ENCODE measurements around the gene TSKU. TPM values are rescaled to one million over a fixed set of nuclear protein-coding genes. Genes with fewer than 3 reads are reported as not detected.
A peak's percentile ranks its signal among the peaks of the same experiment; 100 is the strongest.

The TSKU gene
- polyA plus RNA-seq, 1 donor from 2014 or later, result not detected

DNA sequence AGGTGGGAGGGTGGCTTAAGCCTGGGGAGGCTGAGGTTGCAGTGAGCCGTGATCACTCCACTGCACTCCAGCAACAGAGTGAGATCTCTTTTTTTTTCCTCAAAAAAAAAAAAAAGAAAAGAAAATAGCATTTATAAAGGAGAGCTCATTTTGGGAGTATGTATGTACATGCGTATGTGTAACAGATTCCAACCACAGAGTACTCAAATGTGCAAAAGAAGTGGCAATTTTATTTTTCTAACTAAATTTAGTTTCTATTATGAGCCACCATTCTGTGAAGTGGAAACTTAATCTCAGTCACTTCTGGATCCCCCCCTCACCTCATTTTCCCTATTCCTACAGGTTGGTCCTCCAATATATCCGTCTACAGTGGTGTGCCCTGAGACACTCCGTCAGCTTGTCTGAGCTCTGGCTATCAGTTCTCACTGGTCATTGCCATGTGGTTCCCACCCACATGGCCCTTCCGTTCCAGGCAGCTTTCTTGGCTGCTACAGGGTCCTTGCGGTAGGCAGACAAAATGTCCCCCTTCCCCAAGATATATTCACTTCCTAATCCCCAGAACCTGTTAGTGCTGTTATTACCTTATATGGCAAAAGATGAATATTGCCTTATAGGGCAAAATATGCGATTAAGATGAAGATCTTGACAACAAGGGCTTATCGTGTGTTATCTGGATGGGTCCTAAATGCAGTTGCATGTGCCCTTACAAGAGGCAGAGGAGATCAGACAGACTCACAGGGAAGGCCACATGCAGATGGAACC lies 35.8 kb upstream of the TSKU start:
- Mint-ChIP-seq H3K4me1 (no peaks in the 10 kb centered on the region), H3K27me3 (no peaks in the 10 kb centered on the region), H3K36me3 (no peaks in the 10 kb centered on the region), H3K9me3 (no peaks in the 10 kb centered on the region), H3K4me3 (no peak overlapping the region), H3K27ac (no peak overlapping the region)

DNA sequence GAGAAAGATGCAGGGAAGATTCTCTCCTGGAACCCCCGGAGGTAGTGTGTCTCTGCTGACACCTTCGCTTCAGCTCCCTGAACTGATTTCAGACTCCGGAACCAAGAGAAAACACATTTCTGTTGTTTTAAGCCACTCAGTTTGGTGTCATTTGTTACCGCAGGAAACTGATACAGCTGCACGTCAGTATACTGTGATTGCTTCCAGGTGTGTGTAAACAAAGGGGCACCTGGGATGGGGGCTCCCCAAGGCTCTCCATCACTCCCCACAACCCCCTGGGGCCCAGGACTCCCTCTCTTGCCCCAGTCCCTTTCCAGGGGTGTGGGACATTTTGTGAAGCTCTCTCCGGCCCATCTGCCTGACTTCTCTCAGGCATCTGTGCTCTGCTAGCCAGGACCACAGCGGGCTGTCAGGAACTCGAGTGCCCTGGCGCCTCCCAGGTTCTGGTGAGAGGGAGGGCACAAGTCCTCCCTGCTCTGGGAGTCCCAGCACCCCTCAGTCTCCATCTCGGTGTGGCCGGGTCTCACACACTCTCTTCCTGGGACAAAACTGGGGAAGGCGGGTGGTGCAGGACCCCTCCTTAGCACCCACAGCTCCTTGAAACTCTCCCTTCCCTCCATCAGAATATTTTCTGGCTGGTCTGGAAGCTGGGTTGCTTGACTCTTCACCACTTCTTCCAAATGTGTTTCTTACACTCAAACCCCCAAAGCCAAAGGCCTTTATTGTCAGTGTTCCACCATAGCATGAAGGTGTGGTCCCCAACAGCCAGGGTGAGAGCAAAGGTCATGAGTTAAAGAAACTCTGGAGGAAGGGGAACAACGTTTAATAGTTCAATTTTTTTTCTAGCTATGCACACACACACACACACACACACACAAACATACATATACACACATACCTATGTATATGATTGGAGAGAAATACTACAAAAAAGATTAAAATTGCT lies 35.0 kb upstream of the TSKU start:
- no peak overlapping the region for H3K4me3 Mint-ChIP-seq
- no peak overlapping the region for H3K27ac Mint-ChIP-seq
- H3K27me3 Mint-ChIP-seq, result no peaks in the 10 kb centered on the region
- H3K9me3 Mint-ChIP-seq, result no peaks in the 10 kb centered on the region
- no peaks in the 10 kb centered on the region for H3K36me3 Mint-ChIP-seq
- no peaks in the 10 kb centered on the region for H3K4me1 Mint-ChIP-seq

DNA sequence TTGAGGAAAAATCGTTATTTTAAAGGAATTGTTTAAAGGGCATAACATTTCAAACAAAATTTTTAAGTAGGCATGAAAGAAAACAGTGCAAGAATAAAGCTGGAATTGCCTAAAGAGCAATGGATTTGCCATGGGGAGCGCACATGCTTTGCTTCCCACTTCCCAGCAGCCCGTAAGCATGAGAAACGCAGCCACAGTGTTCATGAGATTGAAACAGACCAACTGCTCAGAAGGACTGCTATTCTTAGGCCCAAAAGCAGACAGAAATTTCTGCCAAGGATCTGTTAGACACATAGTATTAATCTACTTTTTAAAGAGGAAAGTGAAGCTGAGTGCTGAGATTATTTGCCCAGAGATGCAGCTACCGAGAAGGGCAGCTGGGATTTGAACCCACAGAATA lies 34.2 kb upstream of the TSKU start:
- no peaks in the 10 kb centered on the region for H3K27me3 Mint-ChIP-seq
- H3K9me3 Mint-ChIP-seq, result no peaks in the 10 kb centered on the region
- no peak overlapping the region for H3K27ac Mint-ChIP-seq
- H3K4me3 Mint-ChIP-seq, result no peak overlapping the region
- no peaks in the 10 kb centered on the region for H3K4me1 Mint-ChIP-seq
- H3K36me3 Mint-ChIP-seq, result no peaks in the 10 kb centered on the region

DNA sequence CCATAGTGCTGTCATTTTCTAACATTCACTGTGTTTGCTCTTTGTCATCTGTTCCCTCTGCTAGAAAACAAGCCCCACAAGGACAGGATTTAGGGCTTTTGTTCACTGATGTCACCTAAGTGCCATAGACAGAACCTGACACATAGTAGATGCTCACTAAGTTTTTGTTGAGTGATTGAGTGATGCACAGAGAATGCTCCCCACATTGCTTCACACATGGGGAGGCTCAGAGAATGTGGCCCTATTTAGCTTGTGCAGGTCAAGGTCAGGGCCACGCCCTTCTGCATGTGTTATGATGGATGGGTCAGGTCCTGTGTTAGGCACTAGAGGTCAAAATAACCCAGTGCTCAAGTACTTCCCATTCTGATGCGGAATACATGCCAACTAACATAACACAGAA lies 33.1 kb upstream of the TSKU start:
- H3K4me3 Mint-ChIP-seq, result no peak overlapping the region
- no peaks in the 10 kb centered on the region for H3K4me1 Mint-ChIP-seq
- no peak overlapping the region for H3K27ac Mint-ChIP-seq
- no peaks in the 10 kb centered on the region for H3K9me3 Mint-ChIP-seq
- H3K36me3 Mint-ChIP-seq, result no peaks in the 10 kb centered on the region
- no peaks in the 10 kb centered on the region for H3K27me3 Mint-ChIP-seq

DNA sequence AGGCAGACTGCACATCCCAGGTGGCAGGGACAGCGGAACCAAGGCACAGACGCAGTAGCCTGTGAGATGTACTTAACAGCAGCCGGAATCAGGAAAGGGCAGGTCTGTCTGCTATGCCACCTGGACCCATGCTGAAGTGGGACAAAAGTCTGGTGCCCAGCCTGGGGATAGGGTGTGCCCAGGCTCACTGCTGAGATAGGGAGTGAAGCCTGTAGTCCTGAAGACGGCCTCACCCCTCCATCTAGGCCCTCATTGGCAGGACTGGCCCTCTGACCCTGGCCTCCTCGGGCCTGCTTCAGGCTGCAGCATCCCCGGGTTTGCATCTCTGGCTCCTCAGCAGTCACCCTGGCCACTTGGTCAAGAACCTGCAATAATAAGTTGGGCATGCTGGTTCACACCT lies 32.4 kb upstream of the TSKU start:
- no peaks in the 10 kb centered on the region for H3K27me3 Mint-ChIP-seq
- H3K9me3 Mint-ChIP-seq, result no peaks in the 10 kb centered on the region
- no peaks in the 10 kb centered on the region for H3K4me1 Mint-ChIP-seq
- H3K36me3 Mint-ChIP-seq, result no peaks in the 10 kb centered on the region
- H3K4me3 Mint-ChIP-seq, result no peak overlapping the region
- no peak overlapping the region for H3K27ac Mint-ChIP-seq

DNA sequence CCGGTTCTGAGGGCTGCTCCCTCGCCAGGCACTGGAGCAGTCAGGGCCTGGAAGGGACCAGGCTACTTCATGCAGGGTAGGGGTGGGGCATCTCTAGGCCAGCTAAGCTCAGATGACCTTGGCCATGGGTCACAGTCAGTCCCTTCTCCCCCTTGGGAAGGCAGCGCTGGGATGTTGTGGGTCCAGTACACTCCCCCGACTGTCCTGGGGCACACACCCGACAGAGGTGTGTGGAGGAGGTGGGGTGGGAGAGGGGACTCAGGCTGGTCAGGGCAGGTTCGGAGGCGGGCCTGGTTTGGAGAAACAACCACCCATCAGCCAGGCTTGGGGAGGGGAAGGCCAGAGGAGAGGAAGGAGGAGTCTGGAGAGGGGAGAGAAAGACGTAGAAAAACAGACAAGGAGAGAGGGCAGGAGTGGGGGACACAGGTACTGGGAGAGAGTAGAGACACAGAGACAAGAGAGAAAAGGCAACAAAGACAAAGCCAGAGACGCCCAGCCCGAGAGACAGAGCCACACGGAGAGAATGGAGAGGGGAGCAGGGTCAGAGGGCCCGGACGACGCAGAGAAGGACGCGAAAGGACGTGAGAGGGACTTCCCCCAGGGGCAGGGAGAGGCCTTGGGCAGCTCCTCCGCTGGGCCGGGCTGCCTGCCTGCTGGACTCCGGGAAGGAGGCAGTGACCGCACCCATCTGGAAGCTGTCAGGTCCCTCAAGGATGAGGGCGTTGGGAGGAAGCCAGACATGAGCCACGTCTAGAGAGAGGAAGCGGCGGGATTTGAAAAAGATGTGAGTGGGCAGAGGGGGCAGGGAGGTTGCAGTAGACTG lies 30.6 kb upstream of the TSKU start:
- Mint-ChIP-seq H3K4me1 (no peaks in the 10 kb centered on the region), H3K4me3 (no peak overlapping the region), H3K27ac (no peak overlapping the region), H3K36me3 (no peaks in the 10 kb centered on the region), H3K27me3 (no peaks in the 10 kb centered on the region), H3K9me3 (peaks cover 0 to 2% (median 0%) of the 10 kb centered on the region in 3 donors)

DNA sequence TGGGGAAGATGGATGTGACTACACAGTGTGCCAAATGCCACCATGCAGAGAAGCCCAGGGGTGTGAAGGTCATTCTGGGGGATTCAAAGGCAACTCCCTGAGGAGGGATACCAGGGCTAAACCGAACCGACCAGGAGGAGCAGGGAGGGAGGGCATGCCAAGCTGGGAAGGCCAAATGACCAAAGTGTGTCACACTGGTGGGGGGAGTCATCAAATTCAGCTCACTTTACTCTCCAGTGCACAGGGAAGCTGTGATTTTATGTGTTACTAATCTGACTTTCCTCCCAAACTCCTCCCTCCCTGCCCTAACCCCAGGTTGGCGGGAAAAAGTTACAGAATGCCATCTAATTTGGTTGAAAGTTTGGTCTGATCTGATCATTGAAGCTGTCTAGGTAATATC lies 29.7 kb upstream of the TSKU start:
- Mint-ChIP-seq H3K9me3 (peaks cover 0 to 2% (median 0%) of the 10 kb centered on the region in 3 donors), H3K36me3 (no peaks in the 10 kb centered on the region), H3K27me3 (no peaks in the 10 kb centered on the region), H3K4me3 (no peak overlapping the region), H3K4me1 (no peaks in the 10 kb centered on the region), H3K27ac (no peak overlapping the region)

DNA sequence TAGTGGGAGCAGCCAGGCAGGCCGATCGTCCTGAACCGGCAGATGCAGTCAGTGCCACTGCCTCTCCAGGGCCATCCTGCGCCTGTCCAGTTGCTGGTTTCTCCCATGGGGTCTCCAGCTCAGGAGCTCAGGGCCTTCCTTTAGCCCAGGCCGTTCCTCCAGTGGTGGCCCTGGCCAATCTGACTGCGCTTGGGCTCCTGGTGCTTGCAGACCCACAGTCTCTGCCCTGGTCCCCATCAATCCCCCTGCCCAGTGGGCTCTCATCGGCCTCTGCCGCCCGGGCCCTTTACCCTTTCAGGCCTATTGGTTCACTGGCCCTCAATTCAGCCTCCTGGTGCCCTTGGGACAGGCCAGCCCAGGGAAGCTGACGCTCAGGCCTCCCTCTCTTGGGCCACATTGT lies 29.2 kb upstream of the TSKU start:
- Mint-ChIP-seq H3K36me3 (no peaks in the 10 kb centered on the region), H3K9me3 (peaks cover 0 to 2% (median 0%) of the 10 kb centered on the region in 3 donors), H3K4me3 (no peak overlapping the region), H3K27me3 (no peaks in the 10 kb centered on the region), H3K27ac (no peak overlapping the region), H3K4me1 (no peaks in the 10 kb centered on the region)

DNA sequence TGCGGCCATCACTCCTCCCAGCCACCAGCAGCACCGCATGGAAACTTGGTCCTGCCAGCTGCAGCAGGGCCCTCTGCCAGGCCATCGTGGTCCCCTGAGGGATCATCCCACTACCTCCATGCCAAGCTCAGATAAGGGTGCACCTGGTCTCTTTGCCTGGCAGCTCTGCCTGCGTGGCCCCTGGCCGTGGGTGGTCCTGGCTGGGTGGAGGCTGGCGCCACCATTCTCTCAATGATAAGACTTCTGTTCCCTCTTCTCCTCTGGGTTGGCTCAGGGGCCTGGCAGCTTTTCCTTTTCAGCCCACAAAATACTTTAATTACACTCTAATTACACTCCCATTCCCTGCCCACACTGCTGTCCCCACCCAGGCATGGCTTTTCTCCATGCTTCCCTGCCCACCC lies 26.8 kb upstream of the TSKU start:
- Mint-ChIP-seq H3K4me1 (no peaks in the 10 kb centered on the region), H3K36me3 (no peaks in the 10 kb centered on the region), H3K4me3 (no peak overlapping the region), H3K9me3 (peaks cover 0 to 2% (median 0%) of the 10 kb centered on the region in 3 donors), H3K27me3 (no peaks in the 10 kb centered on the region), H3K27ac (no peak overlapping the region)

DNA sequence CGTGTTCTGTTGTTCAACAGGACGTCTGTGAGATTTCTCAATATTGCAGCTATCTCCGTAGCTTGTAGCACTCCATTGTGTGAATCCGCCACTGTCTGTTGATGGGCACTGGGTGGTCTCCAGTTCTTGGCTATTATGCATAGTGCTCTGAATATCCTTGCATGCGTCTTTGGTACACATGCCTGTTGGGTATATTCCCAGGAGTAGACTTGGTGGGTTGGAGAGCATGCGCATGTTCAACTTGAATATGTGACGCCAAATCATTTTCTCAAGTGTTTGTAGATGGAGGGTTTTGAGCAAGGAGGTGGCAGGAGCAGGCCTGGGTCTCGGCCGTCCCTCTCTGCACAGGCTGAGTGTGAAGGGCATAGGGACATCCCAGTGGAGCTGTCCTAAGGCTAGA lies 24.8 kb upstream of the TSKU start:
- no peaks in the 10 kb centered on the region for H3K27me3 Mint-ChIP-seq
- H3K27ac Mint-ChIP-seq, result no peak overlapping the region
- H3K4me1 Mint-ChIP-seq, result no peaks in the 10 kb centered on the region
- no peak overlapping the region for H3K4me3 Mint-ChIP-seq
- no peaks in the 10 kb centered on the region for H3K36me3 Mint-ChIP-seq
- peaks cover 0 to 2% (median 0%) of the 10 kb centered on the region in 3 donors for H3K9me3 Mint-ChIP-seq

DNA sequence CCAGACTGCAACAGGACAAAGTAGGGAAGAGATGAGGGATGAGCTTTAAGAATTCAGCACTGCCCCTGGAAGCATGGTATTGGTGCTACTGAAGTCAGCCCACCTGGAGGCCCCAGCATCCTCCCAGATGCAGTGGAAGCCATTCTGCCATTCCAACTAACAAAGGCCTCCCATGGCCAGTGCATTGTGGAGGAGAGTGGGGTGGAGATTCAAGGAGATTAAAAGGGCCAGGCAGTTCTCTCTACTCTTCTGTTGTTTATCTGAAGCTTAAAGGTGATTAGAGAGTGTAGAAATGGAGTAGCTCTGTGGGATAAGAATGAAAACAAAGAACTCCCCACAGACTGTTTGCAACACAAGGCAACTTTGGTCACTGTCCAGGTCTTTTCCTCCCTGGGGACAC lies 24.1 kb upstream of the TSKU start:
- Mint-ChIP-seq H3K4me1 (no peaks in the 10 kb centered on the region), H3K36me3 (no peaks in the 10 kb centered on the region), H3K9me3 (peaks cover 0 to 2% (median 0%) of the 10 kb centered on the region in 3 donors), H3K27me3 (no peaks in the 10 kb centered on the region), H3K4me3 (no peak overlapping the region), H3K27ac (no peak overlapping the region)

DNA sequence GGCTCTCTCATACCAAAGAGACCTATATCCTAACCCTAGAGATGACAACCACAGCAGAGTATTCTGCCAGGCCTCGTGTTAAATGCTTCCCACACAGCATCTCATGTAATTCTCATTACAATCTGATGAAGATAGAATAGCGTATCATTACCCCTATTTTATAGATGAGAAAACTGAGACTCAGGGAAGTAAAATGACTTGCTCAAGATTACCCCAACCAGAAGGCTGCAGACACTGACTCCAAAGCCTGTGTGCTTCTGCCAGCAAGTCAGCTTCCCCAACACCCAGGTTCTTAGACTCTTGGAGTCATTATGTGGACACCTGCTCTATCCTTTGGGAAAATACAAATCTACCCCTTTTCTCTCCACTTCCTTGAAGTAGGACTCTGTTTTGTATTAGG lies 23.6 kb upstream of the TSKU start:
- peaks cover 3% of the 10 kb centered on the region for H3K27me3 Mint-ChIP-seq
- no peak overlapping the region for H3K4me3 Mint-ChIP-seq
- peaks cover 0 to 2% (median 0%) of the 10 kb centered on the region in 3 donors for H3K9me3 Mint-ChIP-seq
- H3K36me3 Mint-ChIP-seq, result no peaks in the 10 kb centered on the region
- no peak overlapping the region for H3K27ac Mint-ChIP-seq
- no peaks in the 10 kb centered on the region for H3K4me1 Mint-ChIP-seq

DNA sequence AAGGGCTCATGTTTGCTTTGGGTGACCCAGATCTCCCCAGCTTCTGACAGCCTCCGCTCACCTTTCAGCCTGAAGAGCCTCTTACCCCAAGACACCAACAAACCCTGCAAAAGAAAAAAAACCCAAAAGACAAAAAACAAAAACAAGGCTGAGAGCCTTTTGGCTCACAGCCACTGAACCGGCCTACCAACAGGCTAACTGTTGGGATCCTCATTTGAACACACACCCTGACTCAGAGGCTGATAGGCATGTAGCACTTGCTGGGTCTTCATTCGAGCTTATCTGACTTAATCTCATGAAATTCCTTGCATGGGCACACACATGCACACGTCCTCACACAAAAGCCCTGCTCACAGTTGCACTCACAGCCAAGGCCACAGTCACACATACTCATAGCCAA lies 22.9 kb upstream of the TSKU start:
- Mint-ChIP-seq H3K9me3 (peaks cover 0 to 2% (median 0%) of the 10 kb centered on the region in 3 donors), H3K27ac (peak overlapping the region in 1 of 3 donors; percentile 18), H3K36me3 (no peaks in the 10 kb centered on the region), H3K4me3 (no peak overlapping the region), H3K27me3 (peaks cover 8% of the 10 kb centered on the region), H3K4me1 (no peaks in the 10 kb centered on the region)

DNA sequence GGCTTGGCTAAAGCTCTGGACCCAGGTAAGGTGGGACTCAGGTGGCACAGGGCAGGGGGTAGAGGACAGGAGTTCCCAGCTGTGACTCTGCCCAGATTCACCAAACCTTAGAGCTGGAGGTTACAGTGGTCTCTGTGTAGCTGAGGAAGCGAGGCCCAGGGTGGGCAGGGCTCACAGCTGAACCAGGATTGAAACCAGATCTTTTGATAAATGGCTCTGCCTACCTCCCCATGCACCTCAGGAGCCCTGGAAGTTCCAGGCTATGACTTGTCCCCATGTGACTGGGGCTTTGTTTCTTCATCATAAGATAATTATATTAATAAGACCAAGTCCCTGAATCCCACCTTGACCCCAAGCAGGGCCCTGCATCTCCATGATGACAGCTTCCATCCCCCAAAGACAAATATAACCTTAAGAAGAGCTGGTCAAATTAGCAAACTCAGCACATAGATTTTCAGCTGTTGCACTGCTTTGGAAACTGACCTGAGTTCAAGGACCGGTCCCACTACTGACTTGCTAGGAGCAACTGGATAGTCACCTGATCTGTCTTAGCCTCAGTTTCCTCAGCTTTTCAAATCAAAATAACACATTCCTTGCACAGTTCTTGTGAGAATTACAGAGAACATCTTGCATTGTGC lies 21.3 kb upstream of the TSKU start:
- peaks cover 0 to 2% (median 0%) of the 10 kb centered on the region in 3 donors for H3K9me3 Mint-ChIP-seq
- H3K36me3 Mint-ChIP-seq, result peaks cover 2% of the 10 kb centered on the region
- H3K27ac Mint-ChIP-seq, result peak overlapping the region in 1 of 3 donors; percentile 73
- no peak overlapping the region for H3K4me3 Mint-ChIP-seq
- no peaks in the 10 kb centered on the region for H3K4me1 Mint-ChIP-seq
- peaks cover 10% of the 10 kb centered on the region for H3K27me3 Mint-ChIP-seq

All from IgD-negative memory B cell (primary cell).